GM18858 (cell line): Measurements from ENCODE around the gene RGL3.
"Not testable (repeated sequence)": the region's sequence is repeated elsewhere in the genome, so short reads cannot be mapped to it uniquely, and the experiment has no call there.

ENCODE experiments used
- ATAC-seq: cut with Tn5 transposase; IDR thresholded peaks from one replicate; pipeline ENCODE4 v1.9.1; 2021; ENCODE audit not compliant: unreplicated experiment

RGL3 gene, protein sequence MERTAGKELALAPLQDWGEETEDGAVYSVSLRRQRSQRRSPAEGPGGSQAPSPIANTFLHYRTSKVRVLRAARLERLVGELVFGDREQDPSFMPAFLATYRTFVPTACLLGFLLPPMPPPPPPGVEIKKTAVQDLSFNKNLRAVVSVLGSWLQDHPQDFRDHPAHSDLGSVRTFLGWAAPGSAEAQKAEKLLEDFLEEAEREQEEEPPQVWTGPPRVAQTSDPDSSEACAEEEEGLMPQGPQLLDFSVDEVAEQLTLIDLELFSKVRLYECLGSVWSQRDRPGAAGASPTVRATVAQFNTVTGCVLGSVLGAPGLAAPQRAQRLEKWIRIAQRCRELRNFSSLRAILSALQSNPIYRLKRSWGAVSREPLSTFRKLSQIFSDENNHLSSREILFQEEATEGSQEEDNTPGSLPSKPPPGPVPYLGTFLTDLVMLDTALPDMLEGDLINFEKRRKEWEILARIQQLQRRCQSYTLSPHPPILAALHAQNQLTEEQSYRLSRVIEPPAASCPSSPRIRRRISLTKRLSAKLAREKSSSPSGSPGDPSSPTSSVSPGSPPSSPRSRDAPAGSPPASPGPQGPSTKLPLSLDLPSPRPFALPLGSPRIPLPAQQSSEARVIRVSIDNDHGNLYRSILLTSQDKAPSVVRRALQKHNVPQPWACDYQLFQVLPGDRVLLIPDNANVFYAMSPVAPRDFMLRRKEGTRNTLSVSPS

DNA sequence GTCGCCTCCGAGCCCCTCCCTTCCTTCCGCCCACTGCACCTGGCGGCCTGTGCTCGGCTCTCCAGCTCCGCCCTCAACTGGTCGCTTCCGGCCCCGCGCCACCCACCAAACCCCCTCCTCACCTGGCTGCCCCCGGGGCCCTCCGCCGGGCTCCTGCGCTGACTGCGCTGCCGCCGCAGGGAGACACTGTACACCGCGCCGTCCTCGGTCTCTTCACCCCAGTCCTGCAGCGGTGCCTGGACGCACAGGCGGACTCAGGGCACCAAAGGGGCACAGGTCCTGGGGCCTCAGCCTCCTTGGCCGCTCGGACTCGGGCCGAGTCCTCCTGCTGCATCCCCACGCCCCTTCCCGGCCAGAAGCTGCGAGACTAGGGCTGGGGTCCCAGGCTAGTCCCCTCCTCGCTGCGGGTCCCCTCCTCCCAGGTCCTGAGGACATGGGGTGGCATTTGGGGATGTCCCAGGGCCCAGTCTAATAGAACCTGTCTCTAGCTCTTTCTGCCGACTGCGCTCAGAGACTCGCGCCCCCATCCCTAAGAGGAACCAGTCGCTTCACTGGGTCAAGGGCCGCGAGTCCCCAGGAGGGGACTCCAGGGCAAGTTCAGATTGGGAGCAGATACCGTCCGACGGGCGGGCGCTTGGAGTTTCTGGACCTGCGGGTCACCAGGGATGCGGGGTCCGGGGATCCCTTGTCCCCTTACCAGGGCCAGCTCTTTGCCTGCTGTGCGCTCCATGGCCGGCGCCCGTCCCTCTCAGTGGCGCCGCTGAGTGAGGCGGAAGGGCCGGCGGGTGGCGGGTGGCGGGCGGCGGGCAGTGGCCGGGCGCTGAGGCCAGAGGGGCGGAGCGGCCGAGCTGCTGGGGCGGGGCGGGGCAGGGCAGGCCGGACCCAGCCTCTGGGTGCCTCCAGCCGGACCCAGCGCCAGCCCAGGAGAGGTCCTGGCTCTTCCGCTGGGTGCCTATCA lies at the start of gene RGL3:
RGL3 (minus strand) TSS at position 766 of the 958 bp plus-strand sequence; CDS start at position 730, 36 bp downstream.
- ATAC-seq = no peak

DNA sequence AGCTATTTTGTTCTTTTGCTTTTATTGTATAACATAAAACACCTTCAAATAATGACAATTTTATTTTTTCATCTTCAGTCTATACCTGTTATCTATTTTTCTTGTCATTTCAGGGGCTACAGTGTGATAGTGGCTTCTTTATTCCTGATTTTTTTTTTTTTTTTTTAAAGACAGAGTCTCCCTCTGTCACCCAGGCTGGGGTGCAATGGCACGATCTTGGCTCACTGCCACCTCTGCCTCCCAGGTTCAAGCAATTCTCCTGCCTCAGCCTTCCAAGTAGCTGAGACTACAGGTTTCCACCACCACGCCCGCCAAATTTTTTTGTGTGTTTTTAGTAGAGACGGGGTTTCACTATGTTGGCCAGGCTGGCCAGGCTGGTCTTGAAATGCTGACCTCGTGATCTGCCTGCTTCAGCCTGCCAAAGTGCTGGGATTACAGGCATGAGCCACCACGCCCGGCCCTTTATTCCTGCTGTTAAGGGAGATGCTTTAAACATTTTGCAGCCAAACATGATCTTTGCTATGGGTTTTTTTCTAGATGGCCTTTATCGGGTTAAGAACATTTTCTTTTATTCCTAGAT lies 49.2 kb upstream of the RGL3 start:
- ATAC-seq = not testable (repeated sequence)

DNA sequence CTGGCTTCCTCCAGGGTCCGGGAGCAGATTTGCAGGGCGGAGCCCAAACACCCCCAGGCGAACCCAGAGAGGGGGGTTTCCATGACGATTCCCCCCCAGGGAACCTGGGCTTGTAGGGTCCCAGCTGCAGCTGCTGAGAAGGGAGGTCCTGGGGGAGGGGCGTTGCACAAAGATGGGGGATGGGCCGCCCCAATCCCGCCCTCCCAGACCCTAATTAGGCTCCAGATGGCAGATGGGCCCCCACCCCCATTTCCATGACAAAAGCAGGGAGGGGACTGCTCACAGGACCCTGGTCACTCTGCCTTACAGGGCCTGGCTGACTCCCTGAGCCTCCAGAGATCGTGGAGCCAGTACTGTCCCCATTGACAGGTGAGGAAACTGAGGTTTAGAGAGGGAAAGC lies 46.5 kb upstream of the RGL3 start:
- ATAC-seq = no peak

DNA sequence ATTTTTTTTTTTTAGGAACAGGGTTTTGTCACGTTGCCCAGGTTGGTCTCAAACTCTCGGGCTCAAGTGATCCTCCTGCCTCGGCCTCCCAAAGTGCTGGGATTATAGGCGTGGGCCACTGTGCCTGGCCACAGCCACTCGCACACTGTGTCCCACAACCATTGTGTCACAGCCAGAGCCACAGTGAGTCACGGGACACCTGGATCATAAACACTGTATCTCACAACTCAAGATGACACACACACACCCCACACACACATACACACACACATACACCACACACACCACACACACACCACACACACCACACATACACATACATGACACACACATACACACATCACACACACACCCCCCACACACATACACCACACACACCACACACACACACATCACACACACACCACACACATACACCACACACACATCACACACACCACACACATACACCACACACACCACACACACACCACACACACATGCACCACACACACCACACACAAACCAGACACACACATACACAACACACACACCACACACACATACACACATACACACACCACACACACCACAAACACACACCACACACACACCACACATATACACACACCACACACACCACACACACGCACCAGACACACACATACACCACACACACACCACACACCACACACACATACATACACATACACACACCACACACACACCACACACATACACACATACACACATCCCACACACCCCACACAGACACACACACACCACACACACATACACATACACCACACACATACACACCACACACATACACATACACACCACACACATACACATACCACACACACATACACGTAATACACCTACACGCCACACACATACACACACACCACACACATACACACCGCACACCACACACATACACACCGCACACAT lies 45.5 kb upstream of the RGL3 start:
- no peak for ATAC-seq

DNA sequence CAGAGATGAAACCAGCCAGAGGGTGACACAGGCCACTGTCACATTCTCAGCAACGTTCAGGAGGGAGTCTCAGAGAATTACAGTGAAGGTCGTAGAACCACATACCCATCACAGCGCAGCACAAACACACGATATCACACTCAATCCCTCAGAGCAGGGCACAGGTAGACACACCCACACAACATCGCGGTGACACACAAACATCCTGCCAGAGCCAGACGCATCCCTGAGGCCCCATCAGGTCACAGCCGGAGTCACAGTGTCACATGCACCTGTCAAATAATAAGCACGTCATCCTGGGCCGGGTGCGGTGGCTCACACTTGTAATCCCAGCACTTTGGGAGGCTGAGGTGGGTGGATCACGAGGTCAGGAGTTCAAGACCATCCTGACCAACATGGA lies 44.3 kb upstream of the RGL3 start:
- no peak for ATAC-seq

DNA sequence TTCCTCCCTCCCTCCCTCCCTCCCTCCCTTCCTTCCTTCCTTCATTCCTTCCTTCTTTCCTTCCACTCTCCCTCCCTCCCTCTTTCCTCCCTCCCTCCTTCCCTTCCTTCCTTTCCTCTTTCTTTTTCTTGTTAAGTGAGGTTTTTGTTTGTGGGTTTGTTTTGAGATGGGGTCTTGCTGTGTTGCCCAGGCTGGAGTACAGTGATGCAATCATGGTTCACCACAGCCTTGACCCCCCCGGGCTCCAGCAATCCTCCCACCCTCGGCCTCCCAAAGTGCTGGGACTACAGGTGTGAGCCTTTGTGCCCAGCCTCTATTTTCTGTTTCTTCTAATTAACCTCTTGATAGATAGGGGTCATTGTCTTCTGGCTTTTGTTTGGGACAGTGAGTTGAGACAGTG lies 42.3 kb upstream of the RGL3 start:
- no peak for ATAC-seq

DNA sequence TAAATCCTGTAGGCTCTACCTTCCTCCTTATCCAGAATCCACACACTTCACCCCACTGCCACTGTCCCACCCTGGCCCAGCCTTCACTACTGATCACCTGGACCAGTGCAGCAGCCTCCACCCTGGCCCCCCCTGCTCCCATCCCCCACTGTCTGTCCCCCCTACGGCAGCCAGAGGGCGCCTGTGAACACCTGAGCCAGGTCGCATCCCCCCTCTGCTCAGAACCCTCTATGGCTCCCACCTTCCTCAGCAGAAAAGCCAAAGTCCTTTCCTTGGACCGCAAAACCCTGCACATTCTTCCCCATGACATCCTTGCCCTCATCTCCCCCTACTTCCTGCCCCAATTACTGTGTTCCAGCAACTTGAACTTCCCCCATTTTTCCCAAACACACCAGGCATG lies 41.1 kb upstream of the RGL3 start:
- ATAC-seq = no peak

DNA sequence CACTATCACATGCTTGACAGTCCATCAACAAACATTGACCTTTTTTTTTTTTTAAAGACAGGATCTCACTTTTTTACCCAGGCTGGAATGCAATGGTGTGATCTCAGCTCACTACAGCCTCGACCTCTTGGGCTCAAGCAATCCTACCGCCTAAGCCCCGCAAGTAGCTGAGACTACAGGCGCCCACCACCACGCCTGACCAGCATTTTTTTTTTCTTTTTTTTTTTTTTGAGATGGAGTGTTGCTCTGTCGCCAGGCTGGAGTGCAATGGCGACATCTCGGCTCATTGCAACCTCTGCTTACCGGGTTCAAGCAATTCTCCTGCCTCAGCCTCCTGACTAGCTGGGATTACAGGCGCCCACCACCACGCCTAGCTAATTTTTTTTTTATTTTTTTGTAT lies 39.8 kb upstream of the RGL3 start:
- ATAC-seq = not testable (repeated sequence)

DNA sequence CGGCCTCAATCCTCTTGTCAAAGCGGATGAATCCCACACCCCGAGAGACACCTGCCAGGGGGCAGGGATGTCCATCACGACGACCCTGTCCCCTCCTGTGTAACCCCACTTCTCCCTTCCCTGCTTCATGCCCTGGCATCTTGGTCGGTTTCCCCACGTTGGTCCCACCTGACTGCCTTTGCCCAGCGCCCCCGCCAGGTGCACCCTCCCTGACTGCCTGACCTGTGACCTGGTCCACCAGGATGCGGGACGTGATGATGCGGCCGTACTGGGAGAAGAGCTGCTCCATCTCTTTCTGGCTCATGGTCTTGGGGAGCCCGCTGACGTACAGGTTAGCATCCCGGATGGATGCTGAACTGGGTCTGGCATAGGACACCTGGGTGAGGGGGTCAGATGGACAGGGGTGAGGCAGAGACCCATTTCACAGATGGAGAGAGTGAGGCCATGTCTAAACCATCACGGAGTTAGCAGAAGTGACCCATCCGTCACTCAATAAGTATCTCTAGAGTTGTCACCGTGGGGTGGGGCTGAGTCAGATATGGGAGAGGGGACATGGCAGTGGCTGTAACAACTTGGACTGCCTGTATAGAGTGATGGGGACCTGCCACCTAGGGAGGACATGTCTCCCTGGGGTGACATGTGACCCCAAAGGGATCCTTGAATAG lies 39.3 kb upstream of the RGL3 start:
- no peak for ATAC-seq

DNA sequence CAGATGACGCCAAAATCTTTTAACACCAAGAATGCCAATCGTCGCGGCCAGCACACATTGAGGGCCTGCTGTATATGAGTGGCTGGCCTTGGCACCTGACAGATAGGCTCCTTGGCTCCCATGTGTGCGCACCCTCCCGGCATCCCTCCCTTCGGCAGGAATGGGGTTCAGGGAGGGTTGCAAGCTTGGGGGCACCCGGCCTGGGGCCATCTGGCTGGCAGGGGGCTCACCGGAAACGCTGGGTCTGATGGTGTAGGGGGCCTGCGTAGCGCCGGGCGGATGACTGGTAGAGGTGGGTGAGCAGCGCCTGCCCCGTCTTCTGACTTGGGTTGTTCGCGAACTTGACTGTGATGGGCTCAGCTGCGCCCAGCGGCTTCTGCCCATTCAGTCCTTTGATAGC lies 38.7 kb upstream of the RGL3 start:
- ATAC-seq = no peak

DNA sequence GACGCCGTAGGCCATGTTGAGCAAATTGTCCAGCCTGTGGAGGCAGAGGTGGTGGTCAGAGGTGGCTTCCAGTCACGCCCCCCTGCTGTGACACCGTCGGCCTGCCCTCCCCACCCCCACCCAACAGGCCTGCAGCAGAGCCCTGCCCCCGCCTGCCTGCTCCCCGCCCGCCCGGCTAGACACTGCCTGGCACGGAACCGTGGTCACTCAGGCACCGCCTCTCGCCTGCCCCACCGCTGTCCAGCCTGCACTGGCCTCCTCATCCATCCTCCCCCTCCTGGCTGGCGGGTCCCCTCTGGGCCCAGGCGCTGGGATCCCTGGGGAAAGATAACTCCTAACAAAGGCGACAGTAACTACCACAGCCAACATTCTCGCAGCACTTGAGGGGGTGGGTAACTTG lies 38.0 kb upstream of the RGL3 start:
- no peak for ATAC-seq

DNA sequence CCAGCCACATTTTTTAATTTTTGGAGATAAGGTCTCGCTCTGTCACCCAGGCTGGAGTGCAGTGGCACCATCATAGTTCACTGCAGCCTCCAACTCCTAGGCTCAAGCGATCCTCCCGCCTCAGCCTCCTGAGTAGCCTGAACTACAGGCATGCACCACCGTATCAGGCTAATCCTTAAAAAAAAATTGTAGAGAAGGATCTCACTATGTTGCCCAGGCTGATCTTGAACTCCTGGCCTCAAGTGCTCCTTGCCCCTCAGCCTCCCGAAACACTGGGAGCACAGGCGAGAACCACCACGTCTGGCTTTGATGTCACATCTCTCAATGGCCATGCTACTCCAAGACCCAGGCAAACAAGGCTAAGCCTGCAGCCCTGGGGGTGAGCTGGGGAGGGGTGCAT lies 37.5 kb upstream of the RGL3 start:
- ATAC-seq = no peak

DNA sequence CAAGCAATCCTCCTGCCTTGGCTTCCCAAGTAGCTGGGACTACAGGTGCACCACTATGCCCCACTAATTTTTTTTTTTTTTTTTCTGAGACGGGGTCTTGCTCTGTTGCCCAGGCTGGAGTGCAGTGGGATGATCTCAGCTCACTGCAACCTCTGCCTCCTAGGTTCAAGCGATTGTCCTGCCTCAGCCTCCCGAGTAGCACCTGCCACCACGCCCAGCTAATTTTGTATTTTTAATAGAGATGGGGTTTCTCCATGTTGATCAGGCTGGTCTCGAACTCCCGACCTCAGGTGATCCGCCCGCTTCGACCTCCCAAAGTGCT lies 36.1 kb upstream of the RGL3 start:
- not testable (repeated sequence) for ATAC-seq

DNA sequence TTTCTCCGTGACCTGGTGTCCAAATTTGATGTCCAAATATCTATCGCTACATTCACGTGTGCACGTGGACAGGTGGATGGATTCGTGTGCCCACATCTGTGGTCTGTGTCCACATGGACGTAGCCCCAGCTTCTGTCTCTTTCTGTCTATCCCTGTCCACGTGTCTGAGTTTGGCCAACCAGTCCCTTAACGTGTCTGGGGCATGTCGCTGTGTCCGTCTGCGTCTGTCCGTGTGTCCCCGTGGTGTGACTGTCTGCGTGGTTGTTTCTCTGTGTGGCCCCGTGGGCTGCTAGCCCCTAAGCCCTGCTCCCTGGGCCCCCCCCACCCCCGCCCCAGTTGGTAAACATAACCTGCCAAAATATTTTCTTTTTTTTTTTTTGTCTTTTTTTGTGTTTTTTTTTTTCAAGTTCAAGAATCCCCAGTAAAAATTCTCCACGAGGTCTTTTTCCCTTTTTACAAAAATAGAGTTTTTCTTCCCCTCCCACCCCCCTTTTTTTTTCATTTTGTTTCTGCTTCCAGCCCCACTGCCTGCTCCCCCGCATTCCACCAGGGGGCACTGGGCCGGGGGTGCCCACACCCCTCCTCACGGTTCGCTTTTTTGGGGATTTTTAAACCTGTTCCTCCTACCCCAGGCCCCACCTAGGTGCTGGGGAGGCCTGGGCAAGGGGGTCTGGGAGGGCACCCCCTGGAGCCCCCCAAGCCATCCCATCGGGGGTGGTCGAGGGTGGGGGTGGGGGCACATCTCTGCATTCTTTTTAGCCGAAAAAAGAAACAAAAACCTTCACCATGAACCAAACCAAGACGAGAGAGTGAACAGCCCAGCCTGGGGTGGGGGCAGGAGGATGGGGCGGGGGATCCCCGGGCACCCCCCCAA lies 34.6 kb upstream of the RGL3 start:
- ATAC-seq = no peak

DNA sequence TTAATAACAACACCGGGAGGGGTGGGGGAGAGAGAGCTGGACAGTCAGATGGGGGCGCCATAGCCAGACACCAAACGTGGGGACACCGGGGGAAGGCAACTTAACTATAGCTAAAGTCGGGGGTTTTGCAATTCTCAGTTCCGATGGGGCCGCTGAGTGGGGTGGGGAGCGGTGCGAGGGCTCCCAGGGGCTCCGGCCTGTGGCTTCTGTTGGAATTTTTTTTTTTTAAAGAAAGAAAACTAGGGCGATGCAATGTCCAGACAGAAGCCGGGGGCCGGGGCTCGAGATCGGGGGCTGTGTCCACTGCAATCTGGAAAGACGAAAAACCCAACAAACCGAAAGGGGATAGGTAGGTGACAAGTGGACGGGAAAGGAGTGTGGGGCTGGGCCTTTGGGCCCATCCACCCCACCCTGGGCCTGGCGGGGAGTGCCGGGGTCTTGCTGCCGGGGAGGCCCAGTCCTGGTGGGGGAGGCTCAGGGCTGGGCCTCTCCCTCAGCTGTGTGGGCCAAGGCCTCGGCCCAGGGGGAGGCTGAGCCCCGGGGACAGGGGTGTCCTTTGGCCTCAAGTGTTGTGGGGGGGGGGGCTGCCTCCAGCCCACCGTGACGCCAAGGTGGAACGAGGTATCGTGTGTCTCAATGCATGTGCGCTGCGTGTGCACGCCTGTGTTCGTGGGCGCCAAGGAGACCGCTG lies 33.7 kb upstream of the RGL3 start:
- no peak for ATAC-seq

DNA sequence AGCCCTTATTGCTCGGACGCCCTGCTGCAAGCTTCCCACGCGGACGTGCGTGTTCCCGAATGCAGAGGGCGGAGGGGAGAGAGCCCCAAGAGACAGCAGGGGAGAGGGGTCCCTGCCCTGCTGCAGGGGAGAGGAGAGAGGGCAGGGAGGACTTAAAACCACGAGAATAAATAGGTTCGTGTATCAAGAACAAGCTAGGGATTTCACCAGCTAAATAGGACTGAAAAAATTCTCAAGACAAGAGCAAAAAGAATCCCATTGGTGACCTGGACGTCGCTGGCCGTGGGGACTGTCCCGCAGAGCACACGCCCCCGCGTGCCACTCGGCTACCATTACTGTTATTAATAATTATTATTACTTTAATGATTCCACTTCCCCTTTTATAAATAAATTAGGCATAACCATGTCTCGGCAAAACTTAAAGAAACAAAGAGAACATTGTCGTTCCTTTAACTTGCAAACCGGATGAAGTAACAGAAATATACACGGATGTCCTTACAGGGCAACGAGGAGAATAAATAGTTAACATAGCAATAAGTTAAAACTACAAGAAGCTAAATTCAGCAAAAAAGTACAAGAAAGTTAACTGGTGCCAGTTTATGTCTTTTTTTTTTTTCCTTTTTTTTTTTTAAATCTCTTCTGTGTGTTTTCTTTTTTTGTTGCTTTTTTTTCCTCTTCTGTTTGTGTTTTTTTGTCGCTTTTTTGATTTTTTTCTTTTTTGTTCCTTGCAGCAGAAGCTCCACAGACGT lies 32.9 kb upstream of the RGL3 start:
- no peak for ATAC-seq

DNA sequence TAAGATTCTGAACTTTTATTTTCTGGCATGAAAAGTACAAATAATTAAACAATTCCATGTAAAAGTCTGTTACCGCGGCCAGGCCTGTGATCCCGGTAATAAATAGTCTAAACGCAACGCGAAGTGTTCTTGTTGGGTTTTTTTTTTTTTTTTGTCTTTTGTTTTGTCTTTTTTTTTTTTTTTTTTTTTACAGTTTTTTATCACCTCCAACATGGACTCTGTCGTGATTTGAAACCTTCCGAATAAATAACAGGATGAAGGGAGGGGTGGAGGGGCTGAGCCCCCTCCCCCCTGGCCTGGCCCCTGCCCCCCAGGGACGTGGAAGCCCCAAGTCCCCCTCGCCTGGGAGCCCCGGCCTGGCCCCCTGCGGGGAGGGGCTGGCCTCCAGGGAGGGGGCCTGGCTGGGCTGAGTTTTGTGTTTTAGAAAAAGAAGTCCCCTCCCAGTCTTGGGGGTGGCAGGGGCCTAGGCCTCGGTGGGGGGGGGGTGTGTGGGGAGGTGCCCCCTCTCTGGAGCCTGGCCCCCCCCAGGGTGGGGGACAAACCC lies 32.3 kb upstream of the RGL3 start:
- ATAC-seq = no peak
